Gastrocnemius medialis (tissue), 4 donors: Measurements from ENCODE around the gene SLC49A4.

Source experiments
- POLR2A ChIP-seq, 2 donors: fragments of 450-650 bp; IDR thresholded peaks; one replicate each; pipeline ENCODE4 v1.6.1; 2017; ENCODE audit warnings: antibody characterized with exemption in 2 of 2, mild to moderate bottlenecking in 2 of 2, moderate library complexity in 2 of 2
- TF ChIP-seq, protein P1 (sequence below), 5 experiments: fragments of 450-650 bp in 3 of 5; fragments of 200-600 bp in 2 of 5; sonication (generic) in 2 of 5; IDR thresholded peaks in 4 of 5; conservative IDR thresholded peaks in 1 of 5; 1 replicate in 4 of 5; 2 replicates in 1 of 5; pipeline ENCODE4 v1.5.1; 2016 to 2019; ENCODE audit warnings: antibody characterized with exemption in 5 of 5, mild to moderate bottlenecking in 3 of 5, moderate library complexity in 3 of 5

DNA sequence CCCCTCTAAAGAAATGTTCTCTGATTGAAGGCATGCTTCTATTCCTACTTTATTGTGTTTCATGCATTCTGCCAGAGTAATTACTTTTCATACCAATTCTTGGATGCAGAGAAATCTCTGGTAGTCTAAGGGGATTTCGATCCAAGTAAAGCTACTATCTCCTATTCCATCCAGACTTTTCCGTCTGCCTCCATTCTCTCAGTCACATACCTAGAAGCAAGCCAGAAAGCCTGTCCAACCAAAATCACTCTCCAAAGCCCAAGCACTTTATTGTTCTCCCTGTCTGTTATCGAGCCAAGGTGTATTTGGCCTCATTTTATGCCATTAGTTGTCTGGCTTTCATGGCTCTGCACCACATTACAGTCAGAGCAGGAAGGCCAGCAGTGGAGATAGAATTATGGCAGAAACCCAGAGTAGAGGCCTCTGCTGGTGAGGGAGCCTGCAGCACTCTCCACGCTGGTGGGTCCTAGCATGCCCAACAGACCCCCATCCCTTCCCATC is 95.9 kb downstream of the SLC49A4 start:
- TF ChIP-seq, protein P1, sequence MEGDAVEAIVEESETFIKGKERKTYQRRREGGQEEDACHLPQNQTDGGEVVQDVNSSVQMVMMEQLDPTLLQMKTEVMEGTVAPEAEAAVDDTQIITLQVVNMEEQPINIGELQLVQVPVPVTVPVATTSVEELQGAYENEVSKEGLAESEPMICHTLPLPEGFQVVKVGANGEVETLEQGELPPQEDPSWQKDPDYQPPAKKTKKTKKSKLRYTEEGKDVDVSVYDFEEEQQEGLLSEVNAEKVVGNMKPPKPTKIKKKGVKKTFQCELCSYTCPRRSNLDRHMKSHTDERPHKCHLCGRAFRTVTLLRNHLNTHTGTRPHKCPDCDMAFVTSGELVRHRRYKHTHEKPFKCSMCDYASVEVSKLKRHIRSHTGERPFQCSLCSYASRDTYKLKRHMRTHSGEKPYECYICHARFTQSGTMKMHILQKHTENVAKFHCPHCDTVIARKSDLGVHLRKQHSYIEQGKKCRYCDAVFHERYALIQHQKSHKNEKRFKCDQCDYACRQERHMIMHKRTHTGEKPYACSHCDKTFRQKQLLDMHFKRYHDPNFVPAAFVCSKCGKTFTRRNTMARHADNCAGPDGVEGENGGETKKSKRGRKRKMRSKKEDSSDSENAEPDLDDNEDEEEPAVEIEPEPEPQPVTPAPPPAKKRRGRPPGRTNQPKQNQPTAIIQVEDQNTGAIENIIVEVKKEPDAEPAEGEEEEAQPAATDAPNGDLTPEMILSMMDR (IDR thresholded peaks at IDR 0.05 in 4 of 5, conservative IDR thresholded peaks at IDR 0.05 in 1 of 5), result no peak
- no peak for TF ChIP-seq POLR2A (IDR thresholded peaks at IDR 0.05)
